Measurements from ENCODE around the gene AEBP1. TPM values are rescaled to one million over a fixed set of nuclear protein-coding genes. Genes with fewer than 3 reads are reported as not detected.
A peak's percentile ranks its signal among the peaks of the same experiment; 100 is the strongest.

AEBP1 gene
- total RNA-seq, 1 experiment from 2014 or later, result 49.3 TPM

GRCh38 chr7:44082541-44083207, 21.5 kb upstream of the AEBP1 start:
- peaks cover 13 to 26% (median 22%) of the 10 kb centered on the region in 3 experiments for H3K36me3 Mint-ChIP-seq (ENCODE audit: insufficient read depth in 1 of 3, low read depth in 3 of 3)
- H3K4me3 Mint-ChIP-seq, result peak overlapping the region; percentile 77 to 82
- Histone ChIP-seq H2BK12ac (ENCODE audit: insufficient read length, low read depth, low read length) (no peak overlapping the region), H3K23me2 (ENCODE audit: insufficient read length, low read depth, low read length, poor library complexity, severe bottlenecking) (no peaks in the 10 kb centered on the region), H4K20me1 (ENCODE audit: control insufficient read depth, insufficient read depth, insufficient read length) (no peaks in the 10 kb centered on the region), H3K18ac (ENCODE audit: insufficient read length, low read depth, low read length) (no peak overlapping the region), H4K5ac (ENCODE audit: insufficient read length, low read depth, low read length) (no peak overlapping the region), H4K91ac (ENCODE audit: insufficient read length, low read depth, low read length) (no peak overlapping the region), H3K9me3 (ENCODE audit: control insufficient read depth, low read depth, low read length) (no peaks in the 10 kb centered on the region), H2BK15ac (ENCODE audit: low read depth, low read length) (no peak overlapping the region), H3K27me3 (ENCODE audit: insufficient read depth, low read length) (no peaks in the 10 kb centered on the region; the same call in 1 of the 2 replicates), H2AK5ac (ENCODE audit: insufficient read length, low read length) (no peak overlapping the region), H3K23ac (ENCODE audit: insufficient read length, low read depth, low read length) (no peak overlapping the region), H2BK5ac (ENCODE audit: insufficient read length, low read length) (no peak overlapping the region), H3K56ac (ENCODE audit: insufficient read length, low read depth, low read length) (no peak overlapping the region), H3K79me2 (ENCODE audit: insufficient read depth, low read length) (no peaks in the 10 kb centered on the region), H2BK120ac (ENCODE audit: low read depth, low read length, poor library complexity, severe bottlenecking) (no peak overlapping the region), H3K9ac (ENCODE audit: extremely low read depth, insufficient read length, low read length) (no peak overlapping the region), H2AFZ (ENCODE audit: low read length) (no peak overlapping the region), H3K27ac (ENCODE audit: insufficient read length, low read depth, low read length) (no peak overlapping the region), H4K8ac (replicated peaks; ENCODE audit: insufficient read length, low read depth, low read length) (no peak overlapping the region), H3K79me1 (ENCODE audit: insufficient read depth, low read depth, low read length, poor library complexity, severe bottlenecking) (no peaks in the 10 kb centered on the region), H3K4ac (ENCODE audit: low read depth, low read length) (no peak overlapping the region), H3K4me2 (ENCODE audit: insufficient read depth, insufficient read length, low read length) (peak overlapping the region; percentile 63), H3K14ac (ENCODE audit: insufficient read depth, low read length) (peak overlapping the region; percentile 62; the same call in 1 of the 2 replicates), H2BK20ac (ENCODE audit: low read depth, low read length, poor library complexity, severe bottlenecking) (no peak overlapping the region), H3K4me1 (ENCODE audit: insufficient read depth, low read length) (peaks cover 4% of the 10 kb centered on the region; the same call in 1 of the 2 replicates), H3T11ph (ENCODE audit: low read length) (no peak overlapping the region)
- peaks cover 12 to 23% of the 10 kb centered on the region in 2 experiments for H3K4me1 Mint-ChIP-seq
- peak; percentile 100 for DNase-seq
- no peaks in the 10 kb centered on the region; a peak in 1 of 5 replicates for H3K9me3 Mint-ChIP-seq
- TF ChIP-seq CTCF (conservative IDR thresholded peaks at IDR 0.05), result no peak
- H3K27me3 Mint-ChIP-seq (ENCODE audit: low read depth), result peaks cover 16% of the 10 kb centered on the region
- H3K27ac Mint-ChIP-seq, result no peak overlapping the region
- no CpG with 5 or more reads among the region's 54 CpGs for WGBS (ENCODE audit: extremely low coverage, insufficient read length, low lambda C conversion rate)
